HepG2 (cell line): ENCODE results near the gene MRPS2. TPM values are rescaled to one million over a fixed set of nuclear protein-coding genes. Genes with fewer than 3 reads are reported as not detected.
A peak's percentile ranks its signal among the peaks of the same experiment; 100 is the strongest.

Experiments used
- ATAC-seq: fragments of 200-7000 bp; cut with Tn5 transposase; 3 replicates; pipeline ENCODE4 v1.9.1; 2020; ENCODE audit warnings: mild to moderate bottlenecking, moderate library complexity
- BruUV-seq: library from RNA; stranded (reverse); fragments of 400-500 nt; replicated peaks from 2 replicates; lab custom pipeline; 2021; lab: Mats Ljungman, UMichigan
- CTCF ChIA-PET: fragments of 300-600 bp; formaldehyde crosslinking; extraction: SDS; loops from one replicate; lab custom pipeline; 2021; ENCODE audit warnings: low total read pairs, inconsistent platforms, low intra/inter-chr PET ratio; lab: Yijun Ruan, JAX
- POLR2A ChIA-PET: fragments of 350-600 bp; sonication (Branson Sonifier 250); formaldehyde crosslinking; loops from one replicate; lab custom pipeline; 2020; ENCODE audit warnings: antibody characterized with exemption, inconsistent platforms; lab: Yijun Ruan, JAX
- DNase-seq: peaks from one replicate; pipeline ENCODE4 v3.0.0-alpha.2; 2015; ENCODE audit warnings: low spot score
- FAIRE-seq: peaks from 3 replicates; lab custom pipeline; 2011; peaks lifted over from hg19 to GRCh38; lab: Jason Lieb, UNC
- H2AFZ ChIP-seq: one replicate; pipeline ENCODE4 v1.6.1; 2011; ENCODE audit warnings: low read length, inconsistent platforms
- H3K27ac ChIP-seq: fragments of 300-600 bp; 3 replicates; pipeline ENCODE4 v1.8.0; 2011; ENCODE audit warnings: mixed run types, mild to moderate bottlenecking, mixed read lengths, low read length, inconsistent platforms; ENCODE audit not compliant: insufficient read depth; ENCODE audit errors: extremely low read length
- H3K27me3 ChIP-seq, 2 experiments: fragments of 200-600 bp in 1 of 2; 2 replicates in 1 of 2; 3 replicates in 1 of 2; pipeline versions ENCODE4 v1.6.0 to v1.8.0; 2011; ENCODE audit warnings: low read length in 2 of 2, mild to moderate bottlenecking in 2 of 2, moderate library complexity in 2 of 2, inconsistent platforms in 1 of 2; ENCODE audit not compliant: insufficient read depth in 2 of 2, control insufficient read depth in 1 of 2
- H3K36me3 ChIP-seq, 2 experiments: fragments of 200-600 bp in 1 of 2; replicated peaks in 1 of 2; 2 replicates in 1 of 2; 3 replicates in 1 of 2; pipeline versions ENCODE4 v1.5.1 to v1.8.0; 2011; ENCODE audit warnings: low read length in 2 of 2, inconsistent platforms in 1 of 2; ENCODE audit not compliant: insufficient read depth in 2 of 2, control insufficient read depth in 1 of 2
- H3K4me1 ChIP-seq: 2 replicates; pipeline ENCODE4 v1.5.1; 2012; ENCODE audit warnings: low read length, inconsistent platforms; ENCODE audit not compliant: insufficient read depth
- H3K4me2 ChIP-seq: 2 replicates; pipeline ENCODE4 v1.6.0; 2011; ENCODE audit warnings: low read depth, low read length, inconsistent platforms
- H3K4me3 ChIP-seq, 3 experiments: fragments of 200-600 bp in 1 of 3; sonication (generic), shearing (Covaris generic) in 1 of 3; replicated peaks in 1 of 3; 2 replicates each; pipeline ENCODE4 v1.5.1; 2011 to 2016; ENCODE audit warnings: low read length in 3 of 3, inconsistent platforms in 2 of 3, low read depth in 2 of 3, mild to moderate bottlenecking in 2 of 3, control low read depth in 1 of 3, mixed read lengths in 1 of 3; ENCODE audit not compliant: insufficient read depth in 1 of 3
- H3K79me2 ChIP-seq: one replicate; pipeline ENCODE4 v1.6.1; 2011; ENCODE audit warnings: low read length, inconsistent platforms; ENCODE audit not compliant: insufficient read depth
- H3K9ac ChIP-seq: 2 replicates; pipeline ENCODE4 v1.6.0; 2011; ENCODE audit warnings: mild to moderate bottlenecking, low read depth, low read length, inconsistent platforms; ENCODE audit not compliant: insufficient read depth
- H3K9me3 ChIP-seq: 2 replicates; pipeline ENCODE4 v1.5.1; 2012; ENCODE audit warnings: mild to moderate bottlenecking, low read length
- H4K20me1 ChIP-seq: 2 replicates; pipeline ENCODE4 v1.6.0; 2011; ENCODE audit warnings: inconsistent platforms, mild to moderate bottlenecking, low read length, moderate library complexity; ENCODE audit not compliant: insufficient read depth
- ARNTL ChIP-seq: sonication (generic); formaldehyde crosslinking; IDR thresholded peaks from 2 replicates; pipeline ENCODE4 v1.4.0; 2020; ENCODE audit warnings: mild to moderate bottlenecking, missing genetic modification reagents
- BHLHE40 ChIP-seq: IDR thresholded peaks from 2 replicates; pipeline ENCODE4 v1.6.1; 2011; ENCODE audit warnings: low read length, improper control_type of control experiment
- DPF2 ChIP-seq: sonication (generic); formaldehyde crosslinking; IDR thresholded peaks from 2 replicates; pipeline ENCODE4 v1.4.0; 2020; ENCODE audit warnings: mild to moderate bottlenecking, low read depth, missing genetic modification reagents, borderline replicate concordance
- HMG20B ChIP-seq: conservative IDR thresholded peaks from 2 replicates; pipeline ENCODE4 v1.6.1; 2016; ENCODE audit warnings: missing genetic modification reagents, missing compliant biosample characterization
- KIAA2018 ChIP-seq: sonication (generic); formaldehyde crosslinking; IDR thresholded peaks from 2 replicates; pipeline ENCODE4 v1.5.0; 2020; ENCODE audit warnings: mild to moderate bottlenecking, missing genetic modification reagents, borderline replicate concordance
- MLX ChIP-seq: IDR thresholded peaks from 2 replicates; pipeline ENCODE4 v1.6.1; 2016
- SP2 ChIP-seq: sonication (generic); formaldehyde crosslinking; IDR thresholded peaks from 2 replicates; pipeline ENCODE4 v1.5.1; 2020; ENCODE audit warnings: mild to moderate bottlenecking, missing genetic modification reagents
- WGBS: methylation state at CpG from one replicate; pipeline ENCODE4 v1.1.6; 2017; ENCODE audit warnings: low lambda C conversion rate; 5-methylcytosine and 5-hydroxymethylcytosine counted together
- in situ Hi-C: cut with HindIII; loops from 2 replicates; pipeline ENCODE4 v1.10.0; 2017; ENCODE audit warnings: low pct_unique_long_range_greater_than_20kb; ENCODE audit not compliant: extremely low pct_ligation_motif_present
- intact Hi-C: fragments of 100-400 bp; cut with micrococcal nuclease; formaldehyde crosslinking; loops from one replicate; pipeline ENCODE4 v1.10.0; 2022; ENCODE audit not compliant: unreplicated experiment
- polyA plus RNA-seq, 8 experiments: library from polyadenylated mRNA; depleted of rRNA in 3 of 8; stranded (reverse) in 7 of 8; unstranded in 1 of 8; fragments of >200 nt; fragmentation: Illumina TruSeq in 4 of 8; extraction: Trizol in 4 of 8; gene quantifications; 2 replicates each; pipeline versions ENCODE4 v1.2.1 to v1.2.3, GENCODE V29; 2011 to 2016; ENCODE audit warnings: low read depth in 4 of 8, missing spikeins in 1 of 8, mixed read lengths in 1 of 8; ENCODE audit not compliant: insufficient read depth in 1 of 8
- total RNA-seq, 5 experiments: library from RNA; depleted of rRNA; stranded (reverse); fragments of >200 nt; fragmentation: Illumina TruSeq; extraction: Trizol; gene quantifications; 2 replicates each; pipeline ENCODE4 v1.2.3, GENCODE V29; 2016; ENCODE audit warnings: low read depth in 1 of 5

The MRPS2 gene
- total and polyA plus RNA-seq, 2 of the 13 experiments (the other 11 are each of a cell fraction or from before 2014, with no cell fraction given): 44.4 to 86.7 TPM

GRCh38 chr9:135490980-135491464 is 9.5 kb upstream of the MRPS2 start (continued):
- TF ChIP-seq MLX (CRISPR knock-in tag): peak; percentile 73; the same call in 1 of the 2 replicates

GRCh38 chr9:135491764-135492163 is 8.7 kb upstream of the MRPS2 start:
- 2% methylated on average over 4 of the region's 4 CpGs for WGBS
- TF ChIP-seq DPF2 (CRISPR knock-in tag) (no peak), KIAA2018 (CRISPR knock-in tag) (no peak), SP2 (CRISPR knock-in tag) (no peak), ARNTL (CRISPR knock-in tag) (no peak), BHLHE40 (no peak), HMG20B (CRISPR knock-in tag) (0 out of 2 replicates have a peak, but pooled peaks have one; percentile 41)

More at GRCh38 chr9:135491764-135492163, 8.7 kb upstream of the MRPS2 start:
- Histone ChIP-seq H4K20me1 (no peaks in the 10 kb centered on the region), H3K4me1 (peaks cover 43% of the 10 kb centered on the region), H3K4me2 (peak overlapping the region; percentile 75), H2AFZ (no peak overlapping the region), H3K9ac (peak overlapping the region; percentile 36; the same call in 1 of the 2 replicates), H3K4me3 (peak overlapping the region; percentile 27 to 42 (median 37); a peak in 5 of 6 replicates), H3K27me3 (no peaks in the 10 kb centered on the region), H3K27ac (peak overlapping the region; percentile 61), H3K79me2 (no peaks in the 10 kb centered on the region), H3K36me3 (peaks cover 2 to 5% of the 10 kb centered on the region in 2 experiments; a peak in 3 of 5 replicates), H3K9me3 (no peaks in the 10 kb centered on the region)
- ATAC-seq (peak; percentile 33), FAIRE-seq (peak; percentile 42), DNase-seq (peak; percentile 63)
- in situ Hi-C loops: no loop called here
- CTCF ChIA-PET: no interaction called here
- POLR2A ChIA-PET: interaction anchor here (0.7 to 1.6 kb wide), 3 partner anchors 8 to 25 kb away, joined by 3 to 16 read pairs (median 6); partner anchors contain the start of gene MRPS2
- BruUV-seq: no TSS peak
- intact Hi-C loops: loop anchor here (1.0 kb wide), 1 partner anchor 8 kb away; a partner anchor contains a TSS
